ENCODE data around the gene MTCL1. TPM values are rescaled to one million over a fixed set of nuclear protein-coding genes. Genes with fewer than 3 reads are reported as not detected.

MTCL1 gene
- total RNA-seq, 1 donor from 2014 or later = 10.0 TPM

DNA sequence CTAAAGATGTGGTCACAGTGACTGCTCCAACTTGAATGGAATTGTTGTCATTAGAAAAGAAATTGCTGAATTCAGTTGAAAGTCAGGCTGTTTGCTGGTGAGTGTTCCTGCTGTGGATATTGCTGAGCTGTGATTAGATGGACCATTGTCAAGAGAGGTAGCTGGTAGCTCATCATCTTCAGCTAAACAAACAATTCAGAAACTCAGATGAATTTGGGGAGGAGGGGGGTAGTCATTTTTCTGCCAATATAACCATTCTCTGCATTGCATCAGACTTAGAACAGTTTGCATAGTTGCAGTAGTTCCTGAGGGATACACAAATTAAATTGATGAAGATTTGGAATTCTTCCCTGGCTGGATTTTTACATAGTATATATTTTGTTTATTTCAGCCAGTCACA, 108.3 kb downstream of the MTCL1 start:
- H3K36me3 ChIP-seq (ENCODE audit: control insufficient read depth, insufficient read depth, low read length) = peaks cover 12% of the 10 kb centered on the region
- FAIRE-seq (no peak), DNase-seq (ENCODE audit: low read depth) (no peak)
- no peak overlapping the region for H3K4me3 ChIP-seq (ENCODE audit: low read depth, low read length)
- no peaks in the 10 kb centered on the region for H3K27me3 ChIP-seq (ENCODE audit: control insufficient read depth, insufficient read depth, low read length)
- no peak for TF ChIP-seq CTCF (IDR thresholded peaks at IDR 0.05; ENCODE audit: insufficient read depth, low read length, severe bottlenecking)

GRCh38 chr18:8814206-8814605, 108.8 kb downstream of the MTCL1 start:
- DNase-seq (ENCODE audit: low read depth) = no peak
- peaks cover 16% of the 10 kb centered on the region for H3K36me3 ChIP-seq (ENCODE audit: control insufficient read depth, insufficient read depth, low read length)
- H3K4me3 ChIP-seq (ENCODE audit: low read depth, low read length) = no peak overlapping the region
- TF ChIP-seq CTCF (IDR thresholded peaks at IDR 0.05; ENCODE audit: insufficient read depth, low read length, severe bottlenecking) = no peak
- H3K27me3 ChIP-seq (ENCODE audit: control insufficient read depth, insufficient read depth, low read length) = no peaks in the 10 kb centered on the region
- no peak for FAIRE-seq

GRCh38 chr18:8816220-8816619, 110.9 kb downstream of the MTCL1 start:
- Histone ChIP-seq H3K27me3 (ENCODE audit: control insufficient read depth, insufficient read depth, low read length) (no peaks in the 10 kb centered on the region), H3K36me3 (ENCODE audit: control insufficient read depth, insufficient read depth, low read length) (peaks cover 14% of the 10 kb centered on the region), H3K4me3 (ENCODE audit: low read depth, low read length) (no peak overlapping the region)
- TF ChIP-seq CTCF (IDR thresholded peaks at IDR 0.05; ENCODE audit: insufficient read depth, low read length, severe bottlenecking) = no peak
- DNase-seq (ENCODE audit: low read depth) = no peak
- no peak for FAIRE-seq

DNA sequence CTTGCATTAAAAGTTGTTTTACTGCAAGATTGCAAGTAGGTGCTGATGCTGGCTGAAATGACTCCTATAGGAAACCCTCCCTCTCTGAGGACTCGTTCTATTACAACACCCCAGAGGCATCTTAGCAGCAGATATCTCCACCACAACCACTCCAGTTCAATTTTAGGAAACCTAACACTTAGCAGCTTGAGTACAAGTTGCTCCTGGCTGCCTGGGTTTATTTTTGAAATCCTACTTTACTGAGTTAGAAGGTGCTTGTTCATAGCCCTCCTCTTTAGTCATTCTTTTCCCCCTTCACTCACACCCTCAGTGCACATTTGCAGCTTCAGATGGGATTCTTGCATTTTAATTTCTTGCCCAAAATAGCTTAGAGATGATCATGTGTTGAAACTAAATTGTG, 111.5 kb downstream of the MTCL1 start:
- no peaks in the 10 kb centered on the region for H3K27me3 ChIP-seq (ENCODE audit: control insufficient read depth, insufficient read depth, low read length)
- TF ChIP-seq CTCF (IDR thresholded peaks at IDR 0.05; ENCODE audit: insufficient read depth, low read length, severe bottlenecking) = no peak
- H3K4me3 ChIP-seq (ENCODE audit: low read depth, low read length) = no peak overlapping the region
- FAIRE-seq (no peak), DNase-seq (ENCODE audit: low read depth) (no peak)
- H3K36me3 ChIP-seq (ENCODE audit: control insufficient read depth, insufficient read depth, low read length) = peaks cover 14% of the 10 kb centered on the region

DNA sequence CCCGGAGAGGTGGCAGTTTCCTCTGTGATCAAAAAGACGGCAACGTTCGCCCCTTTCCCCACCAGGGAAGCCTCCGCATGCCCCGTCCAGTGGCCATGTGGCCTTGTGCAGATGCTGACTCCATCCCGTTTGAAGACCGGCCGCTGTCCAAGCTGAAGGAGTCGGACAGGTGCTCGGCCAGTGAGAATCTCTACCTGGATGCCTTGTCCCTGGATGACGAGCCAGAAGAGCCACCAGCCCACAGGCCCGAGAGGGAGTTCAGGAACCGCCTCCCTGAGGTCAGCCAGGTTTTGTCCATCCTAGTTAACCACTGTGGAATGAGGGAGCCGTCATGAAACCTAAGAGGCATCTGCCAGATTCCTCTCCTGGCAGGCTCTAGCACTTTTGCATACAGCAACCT, 113.6 kb downstream of the MTCL1 start:
- DNase-seq (ENCODE audit: low read depth) (no peak), FAIRE-seq (no peak)
- Histone ChIP-seq H3K36me3 (ENCODE audit: control insufficient read depth, insufficient read depth, low read length) (peaks cover 13% of the 10 kb centered on the region), H3K27me3 (ENCODE audit: control insufficient read depth, insufficient read depth, low read length) (no peaks in the 10 kb centered on the region), H3K4me3 (ENCODE audit: low read depth, low read length) (no peak overlapping the region)
- TF ChIP-seq CTCF (IDR thresholded peaks at IDR 0.05; ENCODE audit: insufficient read depth, low read length, severe bottlenecking) = no peak

- Histone ChIP-seq H3K27me3 (ENCODE audit: control insufficient read depth, insufficient read depth, low read length) (no peaks in the 10 kb centered on the region), H3K36me3 (ENCODE audit: control insufficient read depth, insufficient read depth, low read length) (peaks cover 18% of the 10 kb centered on the region), H3K4me3 (ENCODE audit: low read depth, low read length) (no peak overlapping the region)
- no peak for DNase-seq (ENCODE audit: low read depth)
- no peak for TF ChIP-seq CTCF (IDR thresholded peaks at IDR 0.05; ENCODE audit: insufficient read depth, low read length, severe bottlenecking)
- peak; percentile 18 for FAIRE-seq
Observed at GRCh38 chr18:8820396-8821082, 115.2 kb downstream of the MTCL1 start.

All from bronchial epithelial cell (primary cell).